Measurements from ENCODE around the gene PTPRB.
"Not testable (repeated sequence)": the region's sequence is repeated elsewhere in the genome, so short reads cannot be mapped to it uniquely, and the experiment has no call there.

PTPRB gene

DNA sequence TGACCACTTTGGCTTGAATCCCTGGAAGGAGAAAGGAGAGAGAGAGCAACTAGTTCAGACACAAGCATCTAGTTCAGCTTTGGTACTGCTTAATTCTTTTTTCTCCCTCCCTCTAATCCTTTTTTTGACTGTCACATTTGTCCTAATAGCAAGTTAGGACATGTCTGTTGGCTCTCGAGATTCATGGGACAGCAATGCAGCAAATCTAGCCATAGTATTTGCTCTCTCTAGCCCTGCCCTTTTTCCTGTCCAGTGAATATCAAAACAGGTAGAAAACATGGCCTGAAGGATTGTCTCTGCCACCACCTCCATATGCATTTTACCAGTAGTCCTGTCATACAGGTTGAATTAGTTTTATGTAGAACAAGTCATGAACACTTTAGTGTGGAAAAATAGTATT lies 116.4 kb downstream of the PTPRB start:
- Histone ChIP-seq H3K27ac (ENCODE audit: insufficient read depth, low read length, poor library complexity, severe bottlenecking) (no peak overlapping the region), H3K27me3 (replicated peaks; ENCODE audit: control insufficient read depth, insufficient read depth, low read length, poor library complexity, severe bottlenecking) (no peaks in the 10 kb centered on the region), H3K4me3 (ENCODE audit: insufficient read depth, low read depth, low read length, poor library complexity, severe bottlenecking) (no peak overlapping the region), H3K36me3 (ENCODE audit: control insufficient read depth, insufficient read depth, low read length) (no peaks in the 10 kb centered on the region), H3K4me1 (ENCODE audit: control insufficient read depth, insufficient read depth, low read length, poor library complexity, severe bottlenecking) (no peaks in the 10 kb centered on the region), H3K9me3 (ENCODE audit: control insufficient read depth, low read length) (no peaks in the 10 kb centered on the region)
- DNase-seq = no peak

DNA sequence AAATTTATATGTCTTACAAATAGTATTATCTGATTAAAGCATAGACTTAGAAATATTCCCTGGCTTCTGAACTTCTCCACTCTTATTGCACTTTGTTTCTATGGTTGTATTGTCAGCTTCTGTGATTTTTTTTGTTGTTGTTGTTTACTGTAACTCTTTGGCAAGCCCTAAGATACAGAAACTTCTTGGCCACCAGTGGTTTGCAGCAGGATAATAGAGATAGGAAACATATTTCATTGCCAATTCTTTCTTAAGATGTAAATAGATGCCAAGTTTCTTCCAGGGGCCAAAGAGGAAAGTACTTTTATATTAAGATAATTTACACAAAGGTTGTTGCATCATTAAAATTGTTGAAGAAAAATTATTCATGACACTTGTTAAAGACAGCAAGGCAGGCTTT lies 123.8 kb downstream of the PTPRB start:
- Histone ChIP-seq H3K4me3 (ENCODE audit: insufficient read depth, low read depth, low read length, poor library complexity, severe bottlenecking) (no peak overlapping the region), H3K27ac (ENCODE audit: insufficient read depth, low read length, poor library complexity, severe bottlenecking) (no peak overlapping the region), H3K36me3 (ENCODE audit: control insufficient read depth, insufficient read depth, low read length) (no peaks in the 10 kb centered on the region), H3K9me3 (ENCODE audit: control insufficient read depth, low read length) (no peaks in the 10 kb centered on the region), H3K4me1 (ENCODE audit: control insufficient read depth, insufficient read depth, low read length, poor library complexity, severe bottlenecking) (no peaks in the 10 kb centered on the region), H3K27me3 (replicated peaks; ENCODE audit: control insufficient read depth, insufficient read depth, low read length, poor library complexity, severe bottlenecking) (no peaks in the 10 kb centered on the region)
- no peak for DNase-seq

DNA sequence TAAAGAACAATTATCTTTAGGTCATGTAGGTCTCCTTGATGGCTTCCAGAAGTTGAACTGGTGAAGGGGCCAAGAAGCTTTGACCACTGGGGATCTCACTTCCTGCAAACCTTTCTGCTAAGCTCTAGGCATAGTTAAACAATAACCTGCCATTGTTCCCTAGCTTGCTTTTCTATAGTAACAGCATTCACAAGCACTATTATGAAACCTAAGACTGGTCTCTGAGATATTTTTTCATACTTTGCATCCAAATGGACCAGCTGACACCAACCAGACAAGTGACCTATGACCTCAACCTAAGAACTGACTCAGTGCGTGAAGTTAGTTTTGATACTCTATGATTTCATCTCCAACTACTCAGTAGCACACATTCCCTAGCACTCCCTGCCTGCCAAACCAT lies 129.1 kb downstream of the PTPRB start:
- Histone ChIP-seq H3K27me3 (replicated peaks; ENCODE audit: control insufficient read depth, insufficient read depth, low read length, poor library complexity, severe bottlenecking) (no peaks in the 10 kb centered on the region), H3K27ac (ENCODE audit: insufficient read depth, low read length, poor library complexity, severe bottlenecking) (no peak overlapping the region), H3K9me3 (ENCODE audit: control insufficient read depth, low read length) (no peaks in the 10 kb centered on the region), H3K4me3 (ENCODE audit: insufficient read depth, low read depth, low read length, poor library complexity, severe bottlenecking) (no peak overlapping the region), H3K4me1 (ENCODE audit: control insufficient read depth, insufficient read depth, low read length, poor library complexity, severe bottlenecking) (no peaks in the 10 kb centered on the region), H3K36me3 (ENCODE audit: control insufficient read depth, insufficient read depth, low read length) (no peaks in the 10 kb centered on the region)
- DNase-seq = no peak

DNA sequence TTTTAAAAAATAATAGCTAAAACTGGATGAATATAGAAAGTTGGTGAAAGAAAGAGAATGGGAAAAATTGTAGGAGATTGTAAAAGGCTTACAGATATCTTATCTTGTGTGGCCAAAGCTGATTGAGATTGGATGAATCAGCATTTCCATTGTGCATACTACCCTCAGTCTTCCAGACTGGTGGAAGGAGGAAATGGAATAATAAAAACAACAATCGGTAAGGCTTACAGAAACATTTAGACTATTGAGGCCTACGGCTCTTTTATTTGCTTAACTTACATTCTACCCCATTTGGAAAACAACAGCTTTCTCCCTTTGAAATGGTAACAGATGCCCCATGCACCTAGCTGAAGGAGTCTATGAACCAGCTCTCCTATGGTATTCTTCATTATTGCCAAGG lies 129.8 kb downstream of the PTPRB start:
- DNase-seq = no peak
- Histone ChIP-seq H3K27me3 (replicated peaks; ENCODE audit: control insufficient read depth, insufficient read depth, low read length, poor library complexity, severe bottlenecking) (no peaks in the 10 kb centered on the region), H3K36me3 (ENCODE audit: control insufficient read depth, insufficient read depth, low read length) (no peaks in the 10 kb centered on the region), H3K9me3 (ENCODE audit: control insufficient read depth, low read length) (no peaks in the 10 kb centered on the region), H3K27ac (ENCODE audit: insufficient read depth, low read length, poor library complexity, severe bottlenecking) (no peak overlapping the region), H3K4me3 (ENCODE audit: insufficient read depth, low read depth, low read length, poor library complexity, severe bottlenecking) (no peak overlapping the region), H3K4me1 (ENCODE audit: control insufficient read depth, insufficient read depth, low read length, poor library complexity, severe bottlenecking) (no peaks in the 10 kb centered on the region)

DNA sequence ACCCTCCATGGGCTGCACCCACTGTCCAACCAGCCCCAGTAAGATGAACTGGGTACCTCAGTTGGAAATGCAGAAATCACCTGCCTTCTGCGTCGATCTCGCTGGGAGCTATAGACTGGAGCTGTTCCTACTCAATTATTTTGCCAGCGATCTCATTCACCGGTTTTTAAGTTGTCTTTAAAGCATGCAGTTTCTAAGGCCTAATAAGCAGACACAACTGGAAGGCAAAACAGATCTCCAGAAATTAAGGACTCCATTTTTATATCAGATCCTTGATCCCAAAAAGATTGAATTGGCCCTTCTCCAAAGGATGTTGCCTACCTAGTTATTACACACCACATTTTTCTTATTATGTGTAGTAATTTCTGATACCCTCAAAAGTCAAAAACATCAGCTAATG lies 139.7 kb downstream of the PTPRB start:
- no peaks in the 10 kb centered on the region for H3K27me3 ChIP-seq (replicated peaks; ENCODE audit: control insufficient read depth, insufficient read depth, low read length, poor library complexity, severe bottlenecking)
- no peaks in the 10 kb centered on the region for H3K4me1 ChIP-seq (ENCODE audit: control insufficient read depth, insufficient read depth, low read length, poor library complexity, severe bottlenecking)
- H3K36me3 ChIP-seq (ENCODE audit: control insufficient read depth, insufficient read depth, low read length) = no peaks in the 10 kb centered on the region
- H3K9me3 ChIP-seq (ENCODE audit: control insufficient read depth, low read length) = no peaks in the 10 kb centered on the region
- no peak overlapping the region for H3K27ac ChIP-seq (ENCODE audit: insufficient read depth, low read length, poor library complexity, severe bottlenecking)
- no peak for DNase-seq
- H3K4me3 ChIP-seq (ENCODE audit: insufficient read depth, low read depth, low read length, poor library complexity, severe bottlenecking) = no peak overlapping the region

DNA sequence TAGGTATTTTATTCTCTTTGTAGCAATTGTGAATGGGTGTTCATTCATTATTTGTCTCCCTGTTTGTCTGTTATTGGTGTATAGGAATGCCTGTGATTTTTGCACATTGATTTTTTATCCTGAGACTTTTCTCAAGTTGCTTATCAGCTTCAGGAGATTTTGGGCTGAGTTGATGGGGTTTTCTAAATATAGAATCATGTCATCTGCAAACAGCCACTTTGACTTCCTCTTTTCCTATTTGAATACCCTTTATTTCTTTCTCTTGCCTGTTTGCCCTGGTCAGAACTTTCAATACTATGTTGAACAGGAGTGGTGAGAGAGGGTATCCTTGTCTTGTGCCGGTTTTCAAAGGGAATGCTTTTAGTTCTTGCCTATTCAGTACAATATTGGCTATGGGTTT lies 144.3 kb downstream of the PTPRB start:
- DNase-seq; H3K4me1 ChIP-seq (ENCODE audit: control insufficient read depth, insufficient read depth, low read length, poor library complexity, severe bottlenecking); H3K36me3 ChIP-seq (ENCODE audit: control insufficient read depth, insufficient read depth, low read length); H3K9me3 ChIP-seq (ENCODE audit: control insufficient read depth, low read length); H3K4me3 ChIP-seq (ENCODE audit: insufficient read depth, low read depth, low read length, poor library complexity, severe bottlenecking); H3K27me3 ChIP-seq (replicated peaks; ENCODE audit: control insufficient read depth, insufficient read depth, low read length, poor library complexity, severe bottlenecking); H3K27ac ChIP-seq (ENCODE audit: insufficient read depth, low read length, poor library complexity, severe bottlenecking): not testable (repeated sequence)

DNA sequence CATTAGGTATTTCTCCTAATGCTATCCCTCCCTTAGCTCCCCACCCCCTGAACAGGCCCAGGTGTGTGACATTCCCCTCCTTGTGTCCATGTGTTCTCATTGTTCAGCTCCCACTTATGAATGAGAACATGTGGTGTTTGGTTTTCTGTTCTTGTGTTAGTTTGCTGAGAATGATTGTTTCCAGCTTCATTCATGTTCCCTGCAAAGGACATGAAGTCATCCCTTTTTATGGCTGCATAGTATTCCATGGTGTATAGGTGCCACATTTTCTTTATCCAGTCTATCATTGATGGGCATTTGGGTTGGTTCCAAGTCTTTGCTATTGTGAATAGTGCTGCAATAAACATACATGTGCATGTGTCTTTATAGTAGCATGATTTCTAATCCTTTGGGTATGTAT lies 146.3 kb downstream of the PTPRB start:
- not testable (repeated sequence) for H3K36me3 ChIP-seq (ENCODE audit: control insufficient read depth, insufficient read depth, low read length); H3K4me1 ChIP-seq (ENCODE audit: control insufficient read depth, insufficient read depth, low read length, poor library complexity, severe bottlenecking); H3K9me3 ChIP-seq (ENCODE audit: control insufficient read depth, low read length); DNase-seq; H3K27ac ChIP-seq (ENCODE audit: insufficient read depth, low read length, poor library complexity, severe bottlenecking); H3K27me3 ChIP-seq (replicated peaks; ENCODE audit: control insufficient read depth, insufficient read depth, low read length, poor library complexity, severe bottlenecking); H3K4me3 ChIP-seq (ENCODE audit: insufficient read depth, low read depth, low read length, poor library complexity, severe bottlenecking)

DNA sequence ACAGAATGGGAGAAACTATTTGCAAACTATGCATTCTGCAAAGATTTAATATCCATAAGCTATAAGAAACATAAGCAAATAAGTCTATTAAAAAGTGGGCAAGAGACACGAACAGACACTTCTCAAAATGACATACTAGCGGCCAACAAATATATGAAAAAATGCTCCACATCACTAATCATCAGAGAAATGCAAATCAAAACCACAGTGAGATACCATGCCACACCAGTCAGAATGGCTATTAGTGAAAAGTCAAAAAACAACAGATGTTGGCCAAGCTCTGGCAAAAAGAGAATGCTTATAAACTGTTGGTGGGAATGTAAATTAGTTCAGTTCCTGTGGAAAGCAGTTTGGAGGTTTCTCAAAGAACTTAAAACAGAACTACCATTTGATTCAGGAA lies 149.8 kb downstream of the PTPRB start:
- Histone ChIP-seq H3K4me3 (ENCODE audit: insufficient read depth, low read depth, low read length, poor library complexity, severe bottlenecking) (no peak overlapping the region), H3K36me3 (ENCODE audit: control insufficient read depth, insufficient read depth, low read length) (no peaks in the 10 kb centered on the region), H3K27me3 (replicated peaks; ENCODE audit: control insufficient read depth, insufficient read depth, low read length, poor library complexity, severe bottlenecking) (no peaks in the 10 kb centered on the region), H3K4me1 (ENCODE audit: control insufficient read depth, insufficient read depth, low read length, poor library complexity, severe bottlenecking) (no peaks in the 10 kb centered on the region), H3K27ac (ENCODE audit: insufficient read depth, low read length, poor library complexity, severe bottlenecking) (no peak overlapping the region), H3K9me3 (ENCODE audit: control insufficient read depth, low read length) (no peaks in the 10 kb centered on the region)
- no peak for DNase-seq

DNA sequence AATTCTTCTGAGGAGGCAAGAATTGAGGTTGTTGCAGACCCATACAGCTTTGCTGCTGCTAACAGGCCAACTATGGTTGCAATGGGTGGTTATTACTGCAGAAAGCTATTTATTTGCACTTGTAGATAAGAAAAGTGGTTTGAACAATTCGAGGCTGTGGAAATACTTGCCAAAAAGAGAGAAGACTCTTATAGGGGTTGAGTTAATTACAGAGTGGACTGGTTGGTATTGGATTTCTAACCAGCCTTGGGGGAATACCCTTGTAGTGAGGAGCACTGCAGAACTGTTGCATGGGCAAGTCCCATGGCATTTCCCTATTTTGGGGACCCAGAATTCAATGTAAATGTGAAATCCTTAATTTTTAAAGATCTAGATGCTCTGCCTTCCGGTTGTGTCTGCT lies 150.6 kb downstream of the PTPRB start:
- H3K27ac ChIP-seq (ENCODE audit: insufficient read depth, low read length, poor library complexity, severe bottlenecking) = no peak overlapping the region
- no peaks in the 10 kb centered on the region for H3K4me1 ChIP-seq (ENCODE audit: control insufficient read depth, insufficient read depth, low read length, poor library complexity, severe bottlenecking)
- no peak overlapping the region for H3K4me3 ChIP-seq (ENCODE audit: insufficient read depth, low read depth, low read length, poor library complexity, severe bottlenecking)
- no peaks in the 10 kb centered on the region for H3K27me3 ChIP-seq (replicated peaks; ENCODE audit: control insufficient read depth, insufficient read depth, low read length, poor library complexity, severe bottlenecking)
- no peaks in the 10 kb centered on the region for H3K36me3 ChIP-seq (ENCODE audit: control insufficient read depth, insufficient read depth, low read length)
- no peaks in the 10 kb centered on the region for H3K9me3 ChIP-seq (ENCODE audit: control insufficient read depth, low read length)
- no peak for DNase-seq

DNA sequence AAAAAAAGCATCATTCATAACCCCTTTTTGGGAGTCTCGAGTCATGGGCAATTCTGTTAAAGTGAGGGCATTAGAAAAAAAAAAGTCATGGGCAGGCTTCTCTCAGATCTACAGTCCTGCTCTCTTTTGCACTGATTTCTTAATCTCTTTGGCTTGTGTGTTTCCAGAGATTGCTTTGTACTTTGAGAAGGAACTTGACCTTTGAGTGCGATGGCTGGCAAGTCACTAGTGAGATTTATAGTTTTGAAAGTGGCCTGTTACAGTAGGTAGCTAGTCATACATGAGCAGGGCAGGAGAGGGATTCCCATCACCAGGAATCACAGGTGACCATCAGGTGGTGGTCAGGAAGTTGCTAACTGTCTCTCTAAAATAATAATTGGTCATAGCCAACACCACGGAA lies 151.5 kb downstream of the PTPRB start:
- Histone ChIP-seq H3K27ac (ENCODE audit: insufficient read depth, low read length, poor library complexity, severe bottlenecking) (no peak overlapping the region), H3K27me3 (replicated peaks; ENCODE audit: control insufficient read depth, insufficient read depth, low read length, poor library complexity, severe bottlenecking) (no peaks in the 10 kb centered on the region), H3K9me3 (ENCODE audit: control insufficient read depth, low read length) (no peaks in the 10 kb centered on the region), H3K4me3 (ENCODE audit: insufficient read depth, low read depth, low read length, poor library complexity, severe bottlenecking) (no peak overlapping the region), H3K4me1 (ENCODE audit: control insufficient read depth, insufficient read depth, low read length, poor library complexity, severe bottlenecking) (no peaks in the 10 kb centered on the region), H3K36me3 (ENCODE audit: control insufficient read depth, insufficient read depth, low read length) (no peaks in the 10 kb centered on the region)
- no peak for DNase-seq

DNA sequence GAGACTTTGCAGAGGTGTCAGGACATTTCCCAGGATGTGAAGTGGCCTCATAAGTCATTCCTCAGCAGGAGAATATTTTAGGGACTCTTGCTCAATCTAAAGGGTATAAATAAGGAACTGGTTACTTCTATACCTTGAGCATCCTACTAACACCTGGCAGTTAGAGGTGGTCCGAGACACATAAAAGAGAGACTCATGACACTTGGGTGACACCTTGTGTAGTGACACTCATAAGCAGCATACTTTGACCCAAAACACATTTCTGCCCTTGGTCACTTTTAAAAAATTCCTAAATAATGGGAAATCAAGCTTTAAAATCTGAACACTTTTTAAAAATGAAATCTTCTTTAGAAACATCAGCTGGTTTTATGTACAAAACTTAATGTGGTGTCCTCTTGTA lies 152.8 kb downstream of the PTPRB start:
- no peak for DNase-seq
- no peaks in the 10 kb centered on the region for H3K9me3 ChIP-seq (ENCODE audit: control insufficient read depth, low read length)
- no peaks in the 10 kb centered on the region for H3K27me3 ChIP-seq (replicated peaks; ENCODE audit: control insufficient read depth, insufficient read depth, low read length, poor library complexity, severe bottlenecking)
- no peaks in the 10 kb centered on the region for H3K36me3 ChIP-seq (ENCODE audit: control insufficient read depth, insufficient read depth, low read length)
- H3K4me3 ChIP-seq (ENCODE audit: insufficient read depth, low read depth, low read length, poor library complexity, severe bottlenecking) = no peak overlapping the region
- H3K27ac ChIP-seq (ENCODE audit: insufficient read depth, low read length, poor library complexity, severe bottlenecking) = no peak overlapping the region
- no peaks in the 10 kb centered on the region for H3K4me1 ChIP-seq (ENCODE audit: control insufficient read depth, insufficient read depth, low read length, poor library complexity, severe bottlenecking)

Measured in effector memory CD4-positive, alpha-beta T cell (primary cell).